NK-92 treated with Interleukin-12 subunit alpha and Interleukin-12 subunit beta, amount 100 ng/mL, for 24 hours (cell line): Measurements from ENCODE around the gene GPC2.
"Not testable (repeated sequence)": the region's sequence is repeated elsewhere in the genome, so short reads cannot be mapped to it uniquely, and the experiment has no call there.

ENCODE experiments used
- DNase-seq: peaks from one replicate; lab custom pipeline; 2025; lab: John Stamatoyannopoulos, UW

Gene GPC2, protein sequence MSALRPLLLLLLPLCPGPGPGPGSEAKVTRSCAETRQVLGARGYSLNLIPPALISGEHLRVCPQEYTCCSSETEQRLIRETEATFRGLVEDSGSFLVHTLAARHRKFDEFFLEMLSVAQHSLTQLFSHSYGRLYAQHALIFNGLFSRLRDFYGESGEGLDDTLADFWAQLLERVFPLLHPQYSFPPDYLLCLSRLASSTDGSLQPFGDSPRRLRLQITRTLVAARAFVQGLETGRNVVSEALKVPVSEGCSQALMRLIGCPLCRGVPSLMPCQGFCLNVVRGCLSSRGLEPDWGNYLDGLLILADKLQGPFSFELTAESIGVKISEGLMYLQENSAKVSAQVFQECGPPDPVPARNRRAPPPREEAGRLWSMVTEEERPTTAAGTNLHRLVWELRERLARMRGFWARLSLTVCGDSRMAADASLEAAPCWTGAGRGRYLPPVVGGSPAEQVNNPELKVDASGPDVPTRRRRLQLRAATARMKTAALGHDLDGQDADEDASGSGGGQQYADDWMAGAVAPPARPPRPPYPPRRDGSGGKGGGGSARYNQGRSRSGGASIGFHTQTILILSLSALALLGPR

DNA sequence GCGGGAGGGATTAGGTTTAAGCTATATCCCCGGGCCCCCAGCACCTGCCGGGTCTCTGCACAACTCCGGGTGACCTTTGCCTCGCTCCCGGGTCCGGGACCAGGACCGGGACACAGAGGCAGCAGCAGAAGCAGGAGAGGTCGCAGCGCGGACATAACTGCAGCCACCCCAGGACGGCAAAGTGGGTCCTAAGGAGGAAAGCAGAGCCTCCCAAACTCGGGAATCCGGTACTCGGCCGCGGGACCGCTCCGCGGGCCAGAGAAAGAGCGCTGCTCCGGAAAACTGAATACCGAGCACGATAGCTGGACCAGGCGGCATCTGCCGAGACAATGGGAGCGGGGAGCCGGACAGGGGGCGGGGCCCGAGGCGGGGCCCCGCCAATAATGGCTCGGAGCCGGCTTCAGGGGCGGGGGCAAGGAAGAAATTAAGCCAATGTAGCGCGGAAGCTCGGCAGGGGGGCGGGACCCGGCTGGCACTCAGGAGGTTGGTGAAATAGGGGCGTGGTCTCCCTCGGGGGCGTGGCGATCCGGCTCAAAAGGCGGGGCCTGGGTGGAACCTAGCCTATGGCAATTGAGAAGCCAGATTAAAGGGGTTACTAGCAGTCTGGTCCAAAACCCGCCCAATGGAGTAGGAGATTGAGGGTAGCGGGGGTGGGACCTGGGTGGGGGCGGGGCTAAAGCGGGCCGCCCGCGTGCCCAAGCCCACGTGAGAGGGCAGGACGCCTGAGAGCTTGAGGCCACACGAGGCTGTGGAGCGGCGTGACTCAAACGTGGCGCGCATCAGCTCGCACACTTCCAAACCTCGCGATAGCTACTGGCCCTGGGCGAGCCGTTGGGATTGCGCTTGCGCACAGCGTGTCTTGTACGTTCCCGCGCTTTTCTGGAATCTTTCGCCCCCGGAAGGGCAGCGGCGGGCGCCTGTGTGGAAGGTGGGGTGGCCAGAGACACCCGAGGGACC is at the start of gene GPC2, which contains the start of gene STAG3:
Gene GPC2, minus strand, starts transcription at position 337 of the 957 bp plus-strand sequence. Its CDS starts 182 bp downstream, at position 155.
Gene STAG3, plus strand, starts transcription at position 874 of the 957 bp plus-strand sequence. CDS start 2,639 bp downstream, outside the sequence.
- DNase-seq = no peak

DNA sequence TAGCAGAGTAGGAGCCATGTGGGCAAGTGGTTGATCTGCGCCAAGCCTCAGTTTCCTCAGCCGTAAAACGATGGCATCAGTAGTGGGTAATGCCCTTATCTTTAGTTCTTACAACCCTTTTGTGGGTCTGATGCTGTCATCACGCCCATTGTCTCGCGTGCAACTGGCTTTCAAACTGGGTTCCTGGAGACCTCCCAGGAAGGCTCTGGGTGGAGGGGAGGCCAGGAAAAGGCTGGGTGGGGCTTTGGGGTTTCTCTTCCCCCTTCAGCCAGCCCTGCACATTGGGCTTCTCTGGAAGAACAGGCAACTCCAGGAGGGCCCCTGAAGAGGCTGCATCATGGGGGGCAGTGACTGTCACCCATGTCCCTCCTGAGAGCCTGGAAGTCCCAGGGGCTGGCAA is 47.7 kb upstream of the GPC2 start:
- DNase-seq = not testable (repeated sequence)

- DNase-seq = not testable (repeated sequence)
Measured at GRCh38 chr7:100223376-100223927, 46.3 kb upstream of the GPC2 start.

- DNase-seq = no peak
Measured at GRCh38 chr7:100222445-100223132, 45.4 kb upstream of the GPC2 start.

- no peak for DNase-seq
Measured at GRCh38 chr7:100221767-100222444, 44.7 kb upstream of the GPC2 start.

DNA sequence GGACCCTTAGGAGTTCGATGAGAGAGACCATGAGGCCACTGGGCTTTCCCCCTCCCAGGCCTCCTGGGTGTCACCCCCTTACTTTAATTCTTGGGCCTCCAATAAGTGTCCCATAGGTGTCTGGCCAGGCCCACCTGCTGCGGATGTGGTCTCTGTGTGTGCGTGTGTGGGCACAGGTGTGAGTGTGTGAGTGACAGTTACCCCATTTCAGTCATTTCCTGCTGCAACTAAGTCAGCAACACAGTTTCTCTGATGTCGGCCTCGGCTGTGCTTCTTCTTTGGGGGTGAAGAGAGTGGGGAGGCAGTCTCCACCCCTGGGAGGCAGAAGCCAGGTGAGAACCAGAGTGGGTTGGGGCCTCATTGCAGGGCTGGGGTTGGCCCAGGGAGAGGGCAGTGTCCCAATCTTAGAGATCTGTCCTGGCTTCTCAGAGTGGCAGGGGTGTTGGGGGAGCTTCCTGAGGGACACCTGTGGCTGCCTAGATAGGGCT is 44.1 kb upstream of the GPC2 start:
- peak; percentile 79 for DNase-seq

GRCh38 chr7:100220586-100221230 is 43.5 kb upstream of the GPC2 start:
- DNase-seq = no peak

GRCh38 chr7:100219801-100220585 is 42.8 kb upstream of the GPC2 start, which contains the start of gene PVRIG:
TSS of gene PVRIG (plus strand) at chr7:100219949. CDS start at chr7:100219971, 22 bp downstream.
- DNase-seq = peak; percentile 65

- no peak for DNase-seq
Measured at GRCh38 chr7:100219271-100219737, 42.1 kb upstream of the GPC2 start.

DNA sequence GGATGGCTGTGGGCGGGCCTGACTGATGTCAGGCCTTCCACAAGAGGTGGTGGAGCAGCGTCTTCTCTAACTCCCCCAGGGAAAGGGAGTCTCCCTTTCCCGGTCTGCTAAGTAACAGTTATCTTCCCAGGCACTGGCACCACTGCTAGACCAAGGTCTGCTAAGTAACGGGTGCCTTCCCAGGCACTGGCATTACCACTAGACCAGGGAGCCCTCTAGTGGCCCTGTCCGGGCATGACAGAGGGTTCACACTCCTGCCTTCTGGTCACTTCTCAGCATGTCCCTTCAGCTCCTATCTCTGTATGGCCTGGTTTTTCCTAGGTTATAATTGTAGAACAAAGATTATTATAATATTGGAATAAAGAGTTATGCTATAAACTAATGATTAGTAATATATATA is 40.8 kb upstream of the GPC2 start:
- DNase-seq = peak; percentile 79

- no peak for DNase-seq
Measured at GRCh38 chr7:100215895-100216294, 38.7 kb upstream of the GPC2 start.

GRCh38 chr7:100214356-100214755 is 37.2 kb upstream of the GPC2 start:
- not testable (repeated sequence) for DNase-seq

DNA sequence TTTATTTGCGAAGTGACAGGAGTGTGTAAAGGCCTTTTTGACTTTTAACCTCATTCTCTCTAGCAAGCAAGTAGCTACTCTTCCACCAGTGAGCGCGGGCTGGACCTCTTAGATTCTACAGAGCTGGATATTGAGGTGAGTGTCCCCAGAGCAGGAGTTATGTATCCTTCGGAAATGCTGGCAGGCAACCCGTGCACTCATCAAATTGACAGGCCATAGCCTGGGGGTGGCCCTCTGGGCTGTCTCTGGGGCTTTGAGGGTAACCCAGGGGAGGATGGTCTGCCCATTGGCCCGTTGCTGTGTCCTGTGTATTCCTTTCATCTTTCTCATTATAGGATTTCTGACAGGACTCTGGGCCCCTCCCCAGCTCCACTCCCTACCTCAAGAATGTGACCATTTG is 36.5 kb upstream of the GPC2 start:
- DNase-seq = no peak

DNA sequence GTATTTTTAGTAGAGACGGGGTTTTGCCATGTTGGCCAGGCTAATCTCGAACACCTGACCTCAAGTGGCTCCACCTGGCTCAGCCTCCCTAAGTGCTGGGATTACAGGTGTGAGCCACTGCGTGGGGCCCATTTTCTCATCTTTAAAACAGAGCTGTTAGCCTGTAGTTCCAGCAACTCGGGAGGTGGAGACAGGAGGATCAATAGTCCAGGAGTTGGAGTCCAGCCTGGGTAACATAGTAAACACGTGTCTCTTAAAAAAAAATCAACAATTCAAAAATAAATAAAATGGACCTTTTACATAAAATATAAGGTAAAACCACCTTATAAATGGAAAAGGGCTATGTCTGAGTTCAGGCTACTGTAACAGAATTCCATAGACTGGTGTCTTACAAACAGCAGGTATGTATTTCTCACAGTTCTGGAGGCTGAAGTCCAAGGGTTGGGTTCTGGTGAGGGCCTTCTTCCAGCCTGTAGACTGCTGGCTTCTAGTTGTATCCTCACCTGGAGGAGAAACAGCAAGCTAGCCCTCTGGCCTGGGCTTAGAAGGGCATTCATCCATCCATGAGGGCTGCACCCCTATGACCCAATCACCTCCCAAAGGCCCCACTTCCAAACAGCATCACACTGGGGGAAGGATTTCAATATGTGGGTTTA is 35.6 kb upstream of the GPC2 start:
- no peak for DNase-seq

DNA sequence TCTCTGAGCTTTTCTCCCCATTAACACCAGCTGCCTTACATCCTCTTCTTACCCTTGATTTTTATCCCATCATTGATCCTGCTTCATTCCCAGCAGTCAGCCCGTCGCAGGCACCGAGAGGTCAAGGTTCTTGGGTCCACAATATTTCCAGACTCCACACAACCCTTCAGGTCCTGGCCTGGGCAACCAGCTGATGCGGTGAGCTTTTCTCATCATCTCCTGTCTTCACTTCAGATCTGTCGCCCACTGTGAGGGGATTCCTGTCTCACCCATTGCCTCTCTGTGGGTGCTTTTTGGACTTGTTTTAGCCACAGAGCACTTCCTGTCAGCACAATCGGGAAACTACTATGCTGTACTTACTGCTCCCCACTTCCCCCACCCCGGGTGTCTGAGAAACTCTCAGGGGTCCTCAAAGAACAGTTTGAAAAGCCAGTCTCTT is 34.2 kb upstream of the GPC2 start:
- peak; percentile 31 for DNase-seq

GRCh38 chr7:100210805-100211204 is 33.6 kb upstream of the GPC2 start:
- DNase-seq = no peak

DNA sequence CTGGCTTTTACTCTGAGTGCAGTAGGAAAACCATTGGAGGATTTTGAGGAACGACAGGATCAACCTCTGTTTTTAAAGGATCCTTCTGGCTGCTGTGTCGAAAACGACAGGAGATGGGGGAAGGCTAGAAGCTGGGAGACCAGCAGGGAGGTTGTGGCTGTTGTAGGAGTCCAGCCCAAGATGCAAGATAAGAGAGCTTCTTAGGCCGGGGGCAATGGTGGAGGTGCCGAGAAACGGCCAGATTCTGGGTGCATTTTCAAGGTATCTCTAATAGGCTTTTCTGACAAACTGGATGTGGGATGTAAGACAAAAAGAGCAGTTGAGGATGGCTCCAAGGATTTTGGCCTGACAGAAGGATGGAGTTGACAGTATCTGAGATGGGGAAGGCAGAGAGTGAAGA is 32.3 kb upstream of the GPC2 start:
- DNase-seq = no peak

GRCh38 chr7:100208911-100209408 is 31.8 kb upstream of the GPC2 start:
- peak; percentile 54 for DNase-seq
